Prostate gland (tissue), 2 donors: ENCODE results near the gene GRK4.

ENCODE experiments used
- CTCF ChIP-seq, 4 experiments: fragments of 200-600 bp in 2 of 4; fragments of 450-650 bp in 2 of 4; sonication (generic) in 2 of 4; IDR thresholded peaks; 1 replicate in 3 of 4; 2 replicates in 1 of 4; pipeline ENCODE4 v1.5.1; 2016 to 2019; ENCODE audit warnings: antibody characterized with exemption in 4 of 4, mild to moderate bottlenecking in 2 of 4, moderate library complexity in 2 of 4
- POLR2A ChIP-seq: fragments of 450-650 bp; IDR thresholded peaks from one replicate; pipeline ENCODE4 v1.6.1; 2016; ENCODE audit warnings: antibody characterized with exemption, mild to moderate bottlenecking
- POLR2AphosphoS5 ChIP-seq: sonication (generic); formaldehyde crosslinking; IDR thresholded peaks from one replicate; pipeline ENCODE4 v1.6.1; 2017; ENCODE audit warnings: antibody characterized with exemption

- TF ChIP-seq CTCF (IDR thresholded peaks at IDR 0.05): no peak
- TF ChIP-seq POLR2A: no peak
- no peak for TF ChIP-seq POLR2AphosphoS5
Measured at GRCh38 chr4:2924765-2925301, 38.5 kb upstream of the GRK4 start.
